ENCODE data around the gene FGFR2.

GRCh38 chr10:121444520-121445165, 153.6 kb downstream of the FGFR2 start:
- TF ChIP-seq CTCF (IDR thresholded peaks at IDR 0.05; ENCODE audit: low read depth, low read length) (no peak), MYC (IDR thresholded peaks at IDR 0.05; ENCODE audit: low read depth, low read length) (no peak), POLR2A (IDR thresholded peaks at IDR 0.05; ENCODE audit: extremely low read depth, insufficient read length) (no peak)

All from NB4 (cell line).